DND-41 (cell line): ENCODE measurements around the gene ATP9B.

Experiments used
- EZH2 ChIP-seq: IDR thresholded peaks from 3 replicates; pipeline ENCODE4 v1.6.1; 2012; ENCODE audit warnings: borderline replicate concordance, low read depth, mild to moderate bottlenecking, moderate library complexity, low read length, inconsistent platforms; ENCODE audit not compliant: severe bottlenecking
- TF ChIP-seq, protein P1 (sequence below): IDR thresholded peaks from 2 replicates; pipeline ENCODE4 v1.5.1; 2012; ENCODE audit warnings: borderline replicate concordance, low read length, moderate library complexity, mild to moderate bottlenecking; ENCODE audit not compliant: poor library complexity, severe bottlenecking; ENCODE audit errors: extremely low read depth

- TF ChIP-seq, protein P1, sequence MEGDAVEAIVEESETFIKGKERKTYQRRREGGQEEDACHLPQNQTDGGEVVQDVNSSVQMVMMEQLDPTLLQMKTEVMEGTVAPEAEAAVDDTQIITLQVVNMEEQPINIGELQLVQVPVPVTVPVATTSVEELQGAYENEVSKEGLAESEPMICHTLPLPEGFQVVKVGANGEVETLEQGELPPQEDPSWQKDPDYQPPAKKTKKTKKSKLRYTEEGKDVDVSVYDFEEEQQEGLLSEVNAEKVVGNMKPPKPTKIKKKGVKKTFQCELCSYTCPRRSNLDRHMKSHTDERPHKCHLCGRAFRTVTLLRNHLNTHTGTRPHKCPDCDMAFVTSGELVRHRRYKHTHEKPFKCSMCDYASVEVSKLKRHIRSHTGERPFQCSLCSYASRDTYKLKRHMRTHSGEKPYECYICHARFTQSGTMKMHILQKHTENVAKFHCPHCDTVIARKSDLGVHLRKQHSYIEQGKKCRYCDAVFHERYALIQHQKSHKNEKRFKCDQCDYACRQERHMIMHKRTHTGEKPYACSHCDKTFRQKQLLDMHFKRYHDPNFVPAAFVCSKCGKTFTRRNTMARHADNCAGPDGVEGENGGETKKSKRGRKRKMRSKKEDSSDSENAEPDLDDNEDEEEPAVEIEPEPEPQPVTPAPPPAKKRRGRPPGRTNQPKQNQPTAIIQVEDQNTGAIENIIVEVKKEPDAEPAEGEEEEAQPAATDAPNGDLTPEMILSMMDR, result no peak
- TF ChIP-seq EZH2, result no peak
These were observed 64.5 kb downstream of the ATP9B start for GRCh38 chr18:79133724-79134123.
